GM06990 (cell line): ENCODE measurements around the gene EIF3F.
A peak's percentile ranks its signal among the peaks of the same experiment; 100 is the strongest.

Experiments used
- DNase-seq: peaks from one replicate; pipeline ENCODE4 v3.0.0-alpha.2; 2011; ENCODE audit not compliant: insufficient read length; ENCODE audit errors: extremely low read depth
- H3K27me3 ChIP-seq: replicated peaks from 2 replicates; pipeline ENCODE4 v1.6.0; 2011; ENCODE audit warnings: low read length; ENCODE audit not compliant: control insufficient read depth, insufficient read depth
- H3K36me3 ChIP-seq: 2 replicates; pipeline ENCODE4 v1.5.1; 2011; ENCODE audit warnings: low read length; ENCODE audit not compliant: control insufficient read depth, insufficient read depth
- H3K4me3 ChIP-seq: replicated peaks from 2 replicates; pipeline ENCODE4 v1.5.1; 2011; ENCODE audit warnings: low read depth, mild to moderate bottlenecking, control low read depth, low read length
- TF ChIP-seq, protein P1 (sequence below): IDR thresholded peaks from 2 replicates; pipeline ENCODE4 v1.5.1; 2011; ENCODE audit warnings: low read length, control low read depth, mild to moderate bottlenecking, inconsistent platforms; ENCODE audit not compliant: insufficient read depth, poor library complexity, severe bottlenecking

EIF3F gene

DNA sequence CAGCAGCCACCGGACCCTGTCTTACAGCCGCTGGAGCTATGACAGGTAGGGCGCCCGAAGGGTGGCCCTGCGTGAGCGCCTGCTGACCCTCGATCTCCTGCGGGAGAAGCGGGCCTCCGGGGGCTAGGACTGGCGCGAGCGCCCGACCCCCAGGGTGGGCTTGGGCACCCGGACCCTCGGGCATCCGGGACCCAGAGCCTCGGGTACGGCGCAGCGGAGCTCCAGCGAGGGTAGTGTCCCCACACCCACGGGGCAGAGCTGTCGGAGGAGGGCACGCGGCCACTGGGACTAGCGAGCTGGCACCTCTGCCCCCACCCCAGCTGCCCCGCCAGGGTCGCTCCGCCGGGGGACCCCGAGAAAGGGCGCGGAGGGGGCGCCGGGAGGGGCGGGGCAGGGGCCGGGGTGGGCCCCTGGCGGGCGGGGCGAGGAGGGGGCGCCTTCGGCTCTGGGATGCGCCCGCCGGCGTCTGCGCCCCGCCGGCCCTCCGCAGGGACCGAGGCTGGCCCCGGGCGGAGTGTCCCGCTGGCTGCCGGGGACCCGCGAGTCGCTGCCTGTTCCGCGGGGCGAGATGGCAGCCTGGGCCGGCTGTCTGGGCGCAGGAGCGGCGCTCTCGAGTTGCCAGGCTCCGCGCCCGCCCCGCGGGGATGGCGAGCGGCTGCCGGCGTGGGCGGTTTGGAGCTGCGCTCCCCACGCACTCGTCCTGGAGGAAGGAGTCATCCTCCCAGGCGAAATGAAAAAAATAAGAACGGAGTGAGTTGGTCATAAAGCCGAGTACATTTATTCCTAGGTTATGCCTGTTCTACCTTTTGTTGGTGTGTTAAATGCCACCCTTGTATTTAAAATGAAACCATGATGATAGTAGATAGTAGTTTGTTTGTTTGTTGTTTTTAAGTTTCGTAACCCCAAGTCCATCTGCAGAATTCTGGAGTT, 32.4 kb downstream of the EIF3F start:
- no peaks in the 10 kb centered on the region for H3K36me3 ChIP-seq
- TF ChIP-seq, protein P1, sequence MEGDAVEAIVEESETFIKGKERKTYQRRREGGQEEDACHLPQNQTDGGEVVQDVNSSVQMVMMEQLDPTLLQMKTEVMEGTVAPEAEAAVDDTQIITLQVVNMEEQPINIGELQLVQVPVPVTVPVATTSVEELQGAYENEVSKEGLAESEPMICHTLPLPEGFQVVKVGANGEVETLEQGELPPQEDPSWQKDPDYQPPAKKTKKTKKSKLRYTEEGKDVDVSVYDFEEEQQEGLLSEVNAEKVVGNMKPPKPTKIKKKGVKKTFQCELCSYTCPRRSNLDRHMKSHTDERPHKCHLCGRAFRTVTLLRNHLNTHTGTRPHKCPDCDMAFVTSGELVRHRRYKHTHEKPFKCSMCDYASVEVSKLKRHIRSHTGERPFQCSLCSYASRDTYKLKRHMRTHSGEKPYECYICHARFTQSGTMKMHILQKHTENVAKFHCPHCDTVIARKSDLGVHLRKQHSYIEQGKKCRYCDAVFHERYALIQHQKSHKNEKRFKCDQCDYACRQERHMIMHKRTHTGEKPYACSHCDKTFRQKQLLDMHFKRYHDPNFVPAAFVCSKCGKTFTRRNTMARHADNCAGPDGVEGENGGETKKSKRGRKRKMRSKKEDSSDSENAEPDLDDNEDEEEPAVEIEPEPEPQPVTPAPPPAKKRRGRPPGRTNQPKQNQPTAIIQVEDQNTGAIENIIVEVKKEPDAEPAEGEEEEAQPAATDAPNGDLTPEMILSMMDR = no peak
- no peak for DNase-seq
- peaks cover 1% of the 10 kb centered on the region for H3K27me3 ChIP-seq
- peak overlapping the region; percentile 24 for H3K4me3 ChIP-seq

GRCh38 chr11:8020244-8020597, 33.1 kb downstream of the EIF3F start:
- TF ChIP-seq, protein P1 = no peak
- H3K4me3 ChIP-seq = no peak overlapping the region
- H3K36me3 ChIP-seq = no peaks in the 10 kb centered on the region
- DNase-seq = no peak
- peaks cover 1% of the 10 kb centered on the region for H3K27me3 ChIP-seq

DNA sequence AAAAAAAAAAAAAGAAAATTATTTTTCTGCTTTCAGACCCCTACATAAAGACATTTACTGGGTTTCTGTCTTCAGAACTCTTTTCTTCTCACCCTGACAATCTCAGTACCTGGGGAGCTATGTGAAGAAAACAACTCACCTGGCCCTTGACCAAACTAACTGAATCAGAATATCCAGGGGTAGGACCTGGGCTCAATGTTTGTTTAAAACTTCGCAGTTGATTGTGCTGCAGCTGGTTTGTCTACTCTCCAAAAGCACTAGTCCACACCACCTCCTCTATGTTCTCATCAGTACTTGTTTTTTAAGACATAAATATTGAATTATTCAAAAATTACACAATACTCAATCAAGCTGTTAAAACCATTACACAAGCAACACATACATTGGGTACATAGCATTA, 34.8 kb downstream of the EIF3F start:
- H3K27me3 ChIP-seq = peaks cover 1% of the 10 kb centered on the region
- no peaks in the 10 kb centered on the region for H3K36me3 ChIP-seq
- TF ChIP-seq, protein P1 = no peak
- H3K4me3 ChIP-seq = no peak overlapping the region
- DNase-seq = no peak

- Histone ChIP-seq H3K36me3 (no peaks in the 10 kb centered on the region), H3K4me3 (no peak overlapping the region), H3K27me3 (peaks cover 1% of the 10 kb centered on the region)
- DNase-seq = no peak
- TF ChIP-seq, protein P1 = no peak
Observed at GRCh38 chr11:8022876-8023275, 35.7 kb downstream of the EIF3F start.

GRCh38 chr11:8023831-8024555, 36.9 kb downstream of the EIF3F start:
- Histone ChIP-seq H3K36me3 (no peaks in the 10 kb centered on the region), H3K4me3 (no peak overlapping the region), H3K27me3 (peaks cover 1% of the 10 kb centered on the region)
- DNase-seq = no peak
- TF ChIP-seq, protein P1 = no peak
